ENCODE data around the gene TUBA4B. TPM values are rescaled to one million over a fixed set of nuclear protein-coding genes. Genes with fewer than 3 reads are reported as not detected.

The TUBA4B gene
- total RNA-seq = not detected

DNA sequence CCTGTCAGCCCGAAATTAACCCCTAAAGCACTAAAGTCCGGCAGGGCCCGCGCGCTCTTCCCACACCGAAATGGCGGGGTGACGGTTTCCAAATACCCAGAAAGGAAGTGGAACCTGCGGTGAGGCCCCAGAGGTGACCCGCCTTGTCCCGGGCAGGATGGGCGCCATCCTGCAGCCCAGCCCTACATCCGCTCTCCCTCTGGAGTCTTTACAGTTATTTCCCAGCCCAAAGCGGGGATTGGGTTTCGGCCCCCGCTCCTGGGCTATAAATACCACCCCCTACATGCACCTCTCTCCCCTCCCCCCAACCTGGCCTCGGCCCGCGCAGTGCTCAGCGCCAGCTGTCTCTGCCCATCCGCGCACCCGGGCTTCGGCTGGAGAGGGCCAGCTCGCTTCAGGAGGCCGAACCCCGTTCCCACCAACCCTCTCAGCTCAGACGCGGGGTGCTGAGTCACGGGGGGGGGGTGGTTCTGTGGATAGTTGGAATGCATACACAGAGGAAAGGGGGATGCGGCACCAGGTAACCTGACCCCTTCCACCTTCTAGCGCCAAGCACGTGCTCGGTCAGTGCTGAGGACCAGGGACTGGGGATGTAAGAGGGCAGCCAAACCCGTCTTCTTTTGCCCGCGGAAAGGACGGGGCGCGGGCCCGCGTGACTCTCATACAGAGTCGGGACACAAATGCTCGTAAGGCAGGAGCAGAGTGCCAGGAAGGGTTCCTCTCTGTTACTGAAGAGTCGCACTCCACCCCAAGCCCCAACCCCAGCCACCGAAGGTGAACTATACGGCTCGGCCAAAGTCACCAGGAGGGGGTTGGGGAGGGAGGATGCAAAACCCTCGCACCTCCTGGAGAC, at the start of gene TUBA4B:
Gene TUBA4B (plus strand): TSS at position 344 of the 853 bp plus-strand sequence. CDS start 165 bp downstream, at position 509.
- TF ChIP-seq EP300 (IDR thresholded peaks at IDR 0.05) (no peak), POLR2A (IDR thresholded peaks at IDR 0.05) (no peak)
- TF ChIP-seq, protein P1, sequence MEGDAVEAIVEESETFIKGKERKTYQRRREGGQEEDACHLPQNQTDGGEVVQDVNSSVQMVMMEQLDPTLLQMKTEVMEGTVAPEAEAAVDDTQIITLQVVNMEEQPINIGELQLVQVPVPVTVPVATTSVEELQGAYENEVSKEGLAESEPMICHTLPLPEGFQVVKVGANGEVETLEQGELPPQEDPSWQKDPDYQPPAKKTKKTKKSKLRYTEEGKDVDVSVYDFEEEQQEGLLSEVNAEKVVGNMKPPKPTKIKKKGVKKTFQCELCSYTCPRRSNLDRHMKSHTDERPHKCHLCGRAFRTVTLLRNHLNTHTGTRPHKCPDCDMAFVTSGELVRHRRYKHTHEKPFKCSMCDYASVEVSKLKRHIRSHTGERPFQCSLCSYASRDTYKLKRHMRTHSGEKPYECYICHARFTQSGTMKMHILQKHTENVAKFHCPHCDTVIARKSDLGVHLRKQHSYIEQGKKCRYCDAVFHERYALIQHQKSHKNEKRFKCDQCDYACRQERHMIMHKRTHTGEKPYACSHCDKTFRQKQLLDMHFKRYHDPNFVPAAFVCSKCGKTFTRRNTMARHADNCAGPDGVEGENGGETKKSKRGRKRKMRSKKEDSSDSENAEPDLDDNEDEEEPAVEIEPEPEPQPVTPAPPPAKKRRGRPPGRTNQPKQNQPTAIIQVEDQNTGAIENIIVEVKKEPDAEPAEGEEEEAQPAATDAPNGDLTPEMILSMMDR (IDR thresholded peaks at IDR 0.05) = no peak
- no peaks in the 10 kb centered on the region for H3K9me3 ChIP-seq
- peak within 1 kb of the TSS; percentile 7 to 89 (median 70) for H3K27ac ChIP-seq
- peak within 1 kb of the TSS; percentile 49 to 81 (median 68) for H3K4me3 ChIP-seq
- WGBS, 2 donors = 2 to 3% methylated on average over 34 to 49 of the region's 49 CpGs
- peaks cover 0 to 38% of the 10 kb centered on the region in 2 donors for H3K27me3 ChIP-seq
- no peak for DNase-seq (ENCODE audit: low spot score in 2 of 2)
- H3K36me3 ChIP-seq = peaks cover 0 to 18% (median 0%) of the 10 kb centered on the region in 3 donors
- peaks cover 0 to 61% (median 33%) of the 10 kb centered on the region in 4 donors for H3K4me1 ChIP-seq

DNA sequence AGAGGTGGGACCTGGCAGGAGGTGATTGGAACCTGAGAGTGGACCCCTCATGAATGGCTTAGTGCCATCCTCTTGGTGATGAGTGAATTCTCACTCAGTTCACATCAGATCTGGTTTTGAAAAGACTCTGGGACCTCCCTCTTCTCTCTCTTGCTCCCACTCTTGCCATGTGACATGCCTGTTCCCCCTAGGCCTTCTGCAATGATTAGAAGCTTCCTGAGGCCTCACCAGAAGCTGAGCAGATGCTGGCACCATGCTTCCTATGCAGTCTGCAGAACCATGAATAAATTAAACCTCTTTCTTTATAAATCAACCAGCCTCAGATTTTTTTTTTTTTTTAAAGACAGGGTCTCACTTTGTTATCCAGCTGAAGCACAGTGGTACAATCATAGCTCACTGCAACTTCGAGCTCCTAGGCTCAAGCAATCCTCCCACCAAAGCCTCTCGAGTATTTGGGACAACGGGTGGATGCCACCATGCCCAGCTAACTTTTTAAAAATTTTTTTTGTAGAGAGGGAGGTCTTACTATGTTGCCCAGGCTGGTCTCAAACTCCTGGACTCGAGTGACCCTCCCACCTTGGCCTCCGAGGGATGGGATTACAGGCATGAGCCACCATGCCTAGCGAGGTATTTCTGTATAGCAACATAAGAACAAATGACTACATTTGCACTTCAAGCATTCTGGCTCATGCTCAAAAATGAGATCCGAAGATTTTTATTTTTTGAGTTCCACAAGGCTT, 48.4 kb upstream of the TUBA4B start:
- H3K27me3 ChIP-seq = peaks cover 0 to 3% of the 10 kb centered on the region in 2 donors
- H3K9me3 ChIP-seq = no peaks in the 10 kb centered on the region
- no peak overlapping the region for H3K4me3 ChIP-seq
- TF ChIP-seq EP300 (IDR thresholded peaks at IDR 0.05) = no peak
- no peak for TF ChIP-seq POLR2A (IDR thresholded peaks at IDR 0.05)
- TF ChIP-seq, protein P1 (IDR thresholded peaks at IDR 0.05) = no peak
- H3K4me1 ChIP-seq = peaks cover 0 to 27% (median 12%) of the 10 kb centered on the region in 4 donors
- peak in 1 of 2 donors; percentile 1 for DNase-seq (ENCODE audit: low spot score in 2 of 2)
- peaks cover 0 to 18% (median 9%) of the 10 kb centered on the region in 3 donors for H3K36me3 ChIP-seq
- 86 to 89% methylated on average over 7 of the region's 7 CpGs for WGBS, 2 donors
- no peak overlapping the region for H3K27ac ChIP-seq

DNA sequence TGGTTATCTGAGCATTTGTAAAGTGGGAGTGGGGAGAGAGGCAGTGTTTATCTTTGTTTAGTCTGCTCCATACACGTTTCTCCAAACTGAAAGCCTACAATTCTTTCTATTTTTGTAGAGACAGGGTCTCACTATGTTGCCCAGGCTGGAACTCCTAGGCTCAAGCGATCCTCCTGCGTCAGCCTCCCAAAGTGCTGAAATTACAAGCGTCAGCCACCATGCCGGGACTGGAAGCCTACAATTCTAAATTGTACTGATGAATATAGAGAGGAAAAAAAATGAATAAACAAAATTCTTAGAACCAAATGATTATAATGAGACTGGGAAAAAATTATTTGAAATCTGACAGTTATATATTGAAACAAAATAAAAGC, 47.9 kb upstream of the TUBA4B start:
- 82 to 85% methylated on average over 5 of the region's 5 CpGs for WGBS, 2 donors
- Histone ChIP-seq H3K27me3 (no peaks in the 10 kb centered on the region), H3K4me1 (peaks cover 0 to 27% (median 12%) of the 10 kb centered on the region in 4 donors), H3K9me3 (no peaks in the 10 kb centered on the region), H3K4me3 (no peak overlapping the region), H3K27ac (no peak overlapping the region), H3K36me3 (peaks cover 0 to 23% (median 9%) of the 10 kb centered on the region in 3 donors)
- no peak for DNase-seq (ENCODE audit: low spot score in 2 of 2)
- TF ChIP-seq, protein P1 (IDR thresholded peaks at IDR 0.05) = no peak
- no peak for TF ChIP-seq EP300 (IDR thresholded peaks at IDR 0.05)
- TF ChIP-seq POLR2A (IDR thresholded peaks at IDR 0.05) = no peak

DNA sequence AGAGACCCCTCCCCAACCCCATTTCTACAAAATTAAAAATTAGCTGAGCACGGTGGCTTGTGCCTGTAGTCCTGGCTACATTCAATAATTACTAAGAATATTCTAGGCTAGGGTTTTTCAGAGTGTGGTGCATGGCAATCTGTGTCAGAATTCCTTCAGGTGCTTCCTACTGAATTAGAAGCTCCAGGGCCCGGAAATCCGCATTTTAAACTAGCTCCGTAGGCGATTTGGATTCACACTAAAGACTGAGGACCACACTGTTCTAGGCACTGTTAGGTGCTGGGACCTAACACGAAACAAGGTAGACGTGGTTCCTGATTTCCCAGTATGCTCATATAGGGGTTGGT, 47.1 kb upstream of the TUBA4B start:
- H3K27ac ChIP-seq = peak overlapping the region; percentile 97 to 99 (median 98)
- TF ChIP-seq EP300 (IDR thresholded peaks at IDR 0.05) (no peak), POLR2A (IDR thresholded peaks at IDR 0.05) (no peak)
- TF ChIP-seq, protein P1 (IDR thresholded peaks at IDR 0.05) = no peak
- H3K9me3 ChIP-seq = no peaks in the 10 kb centered on the region
- DNase-seq (ENCODE audit: low spot score in 2 of 2) = no peak
- H3K36me3 ChIP-seq = peaks cover 0 to 31% (median 9%) of the 10 kb centered on the region in 3 donors
- peak overlapping the region; percentile 68 to 82 (median 76) for H3K4me3 ChIP-seq
- no peaks in the 10 kb centered on the region for H3K27me3 ChIP-seq
- WGBS, 2 donors = 18 to 28% methylated on average over 7 of the region's 7 CpGs
- peaks cover 0 to 23% (median 12%) of the 10 kb centered on the region in 4 donors for H3K4me1 ChIP-seq

Data from tibial nerve (tissue), 4 donors.